WTC11 (cell line): Measurements from ENCODE around the gene FER1L5. TPM values are rescaled to one million over a fixed set of nuclear protein-coding genes. Genes with fewer than 3 reads are reported as not detected.

Experiments
- ATAC-seq: fragments of 200-7000 bp; cut with Tn5 transposase; 2 replicates; pipeline ENCODE4 v1.10.0; 2021; ENCODE audit warnings: mild to moderate bottlenecking, moderate library complexity
- CTCF ChIA-PET: fragments of 300-600 bp; sonication (Branson Sonifier 250); formaldehyde crosslinking; loops from one replicate; lab custom pipeline; 2021; ENCODE audit warnings: antibody characterized with exemption; lab: Charles Lee
- POLR2A ChIA-PET: fragments of 350-600 bp; sonication (Branson Sonifier 250); formaldehyde crosslinking; loops from one replicate; lab custom pipeline; 2021; ENCODE audit warnings: antibody characterized with exemption; lab: Charles Lee
- DNase-seq: peaks from one replicate; pipeline ENCODE4 v3.0.0; 2021; ENCODE audit warnings: low spot score
- H3K27ac Mint-ChIP-seq: 2 replicates; pipeline ENCODE4 v1.8.0; 2021; ENCODE audit warnings: mixed read lengths
- H3K27me3 Mint-ChIP-seq: 2 replicates; pipeline ENCODE4 v1.8.0; 2021; ENCODE audit warnings: low read depth, mild to moderate bottlenecking, moderate library complexity, mixed read lengths
- H3K36me3 Mint-ChIP-seq: 2 replicates; pipeline ENCODE4 v1.8.0; 2021; ENCODE audit warnings: mixed read lengths
- H3K4me1 Mint-ChIP-seq: 2 replicates; pipeline ENCODE4 v1.8.0; 2022; ENCODE audit warnings: mixed read lengths
- H3K4me3 Mint-ChIP-seq: 2 replicates; pipeline ENCODE4 v1.8.0; 2021; ENCODE audit warnings: mild to moderate bottlenecking, moderate library complexity, mixed read lengths
- H3K9me3 Mint-ChIP-seq: 2 replicates; pipeline ENCODE4 v1.8.0; 2021; ENCODE audit warnings: mixed read lengths
- CBFB ChIP-seq: sonication (generic); formaldehyde crosslinking; IDR thresholded peaks from 2 replicates; pipeline ENCODE4 v1.8.1; 2022; ENCODE audit warnings: mild to moderate bottlenecking, low read depth, missing genetic modification reagents
- ELF4 ChIP-seq: sonication (generic); formaldehyde crosslinking; IDR thresholded peaks from 2 replicates; pipeline ENCODE4 v1.8.1; 2022; ENCODE audit warnings: low read depth, mild to moderate bottlenecking, moderate library complexity, missing genetic modification reagents
- JAZF1 ChIP-seq: fragments of 250-450 bp; sonication (Bioruptor Pico); IDR thresholded peaks from 2 replicates; pipeline ENCODE4 v1.9.0; 2021; ENCODE audit warnings: moderate library complexity, mild to moderate bottlenecking, inconsistent platforms
- MXD4 ChIP-seq: fragments of 250-450 bp; sonication (Bioruptor Pico); IDR thresholded peaks from 2 replicates; pipeline ENCODE4 v1.8.0; 2021; ENCODE audit warnings: mild to moderate bottlenecking, moderate library complexity, borderline replicate concordance
- MYBL2 ChIP-seq: sonication (generic); formaldehyde crosslinking; IDR thresholded peaks from 2 replicates; pipeline ENCODE4 v1.8.1; 2023; ENCODE audit warnings: mild to moderate bottlenecking, moderate library complexity, missing genetic modification reagents
- NR3C1 ChIP-seq: sonication (generic); formaldehyde crosslinking; conservative IDR thresholded peaks from 2 replicates; pipeline ENCODE4 v1.8.1; 2023; ENCODE audit warnings: low read depth, mild to moderate bottlenecking, missing genetic modification reagents
- SP1 ChIP-seq: sonication (generic); formaldehyde crosslinking; conservative IDR thresholded peaks from 2 replicates; pipeline ENCODE4 v1.8.1; 2022; ENCODE audit warnings: missing genetic modification reagents
- TCF7 ChIP-seq: sonication (generic); formaldehyde crosslinking; IDR thresholded peaks from 2 replicates; pipeline ENCODE4 v1.8.0; 2022; ENCODE audit warnings: mild to moderate bottlenecking, low read depth, missing genetic modification reagents, moderate library complexity
- USF1 ChIP-seq: sonication (generic); formaldehyde crosslinking; IDR thresholded peaks from 2 replicates; pipeline ENCODE4 v1.8.0; 2022; ENCODE audit warnings: mild to moderate bottlenecking, missing genetic modification reagents
- ZBTB21 ChIP-seq: sonication (generic); formaldehyde crosslinking; IDR thresholded peaks from 2 replicates; pipeline ENCODE4 v1.8.1; 2023; ENCODE audit warnings: mild to moderate bottlenecking, missing genetic modification reagents, borderline replicate concordance
- ZBTB43 ChIP-seq: sonication (generic); formaldehyde crosslinking; IDR thresholded peaks from 2 replicates; pipeline ENCODE4 v1.8.1; 2023; ENCODE audit warnings: mild to moderate bottlenecking, missing genetic modification reagents
- ZNF121 ChIP-seq: sonication (generic); formaldehyde crosslinking; IDR thresholded peaks from 2 replicates; pipeline ENCODE4 v1.8.0; 2023; ENCODE audit warnings: missing genetic modification reagents
- ZNF219 ChIP-seq: sonication (generic); formaldehyde crosslinking; IDR thresholded peaks from 2 replicates; pipeline ENCODE4 v1.8.0; 2023; ENCODE audit warnings: missing genetic modification reagents, mild to moderate bottlenecking, borderline replicate concordance
- ZNF263 ChIP-seq: sonication (generic); formaldehyde crosslinking; IDR thresholded peaks from 2 replicates; pipeline ENCODE4 v1.8.1; 2022; ENCODE audit warnings: low read depth, mild to moderate bottlenecking, moderate library complexity, missing genetic modification reagents
- ZNF317 ChIP-seq: sonication (generic); formaldehyde crosslinking; IDR thresholded peaks from 2 replicates; pipeline ENCODE4 v1.8.1; 2023; ENCODE audit warnings: low read depth, mild to moderate bottlenecking, moderate library complexity, missing genetic modification reagents, borderline replicate concordance
- ZNF532 ChIP-seq: fragments of 250-450 bp; sonication (Bioruptor Pico); IDR thresholded peaks from 2 replicates; pipeline ENCODE4 v1.9.0; 2021; ENCODE audit warnings: mild to moderate bottlenecking, borderline replicate concordance
- ZNF671 ChIP-seq: fragments of 250-450 bp; sonication (Bioruptor Pico); IDR thresholded peaks from 2 replicates; pipeline ENCODE4 v1.8.0; 2021; ENCODE audit warnings: mild to moderate bottlenecking
- ZSCAN18 ChIP-seq: fragments of 250-450 bp; sonication (Bioruptor Pico); IDR thresholded peaks from 2 replicates; pipeline ENCODE4 v2.1.2; 2022; ENCODE audit warnings: mild to moderate bottlenecking, moderate library complexity
- total RNA-seq: library from RNA; stranded (reverse); gene quantifications from 3 replicates; pipeline ENCODE4 v1.2.3, GENCODE V29; 2021
- TF ChIP-seq, protein P1 (sequence below): fragments of 250-450 bp; sonication (Bioruptor Pico); IDR thresholded peaks from 2 replicates; pipeline ENCODE4 v1.9.0; 2021; ENCODE audit warnings: moderate library complexity, mild to moderate bottlenecking, inconsistent platforms, borderline replicate concordance
- TF ChIP-seq, protein P2 (sequence below): fragments of 250-450 bp; sonication (Bioruptor Pico); IDR thresholded peaks from 2 replicates; pipeline ENCODE4 v1.8.0; 2021; ENCODE audit warnings: mild to moderate bottlenecking
- TF ChIP-seq, protein P3 (sequence below): sonication (generic); formaldehyde crosslinking; conservative IDR thresholded peaks from 2 replicates; pipeline ENCODE4 v1.8.1; 2022; ENCODE audit warnings: mild to moderate bottlenecking, missing genetic modification reagents
- TF ChIP-seq, protein P4 (sequence below): fragments of 200-600 bp; IDR thresholded peaks from 2 replicates; pipeline ENCODE4 v1.8.0; 2022; ENCODE audit warnings: antibody characterized with exemption

Gene FER1L5
- total RNA-seq, 1 experiment from 2014 or later = 1.4 TPM

DNA sequence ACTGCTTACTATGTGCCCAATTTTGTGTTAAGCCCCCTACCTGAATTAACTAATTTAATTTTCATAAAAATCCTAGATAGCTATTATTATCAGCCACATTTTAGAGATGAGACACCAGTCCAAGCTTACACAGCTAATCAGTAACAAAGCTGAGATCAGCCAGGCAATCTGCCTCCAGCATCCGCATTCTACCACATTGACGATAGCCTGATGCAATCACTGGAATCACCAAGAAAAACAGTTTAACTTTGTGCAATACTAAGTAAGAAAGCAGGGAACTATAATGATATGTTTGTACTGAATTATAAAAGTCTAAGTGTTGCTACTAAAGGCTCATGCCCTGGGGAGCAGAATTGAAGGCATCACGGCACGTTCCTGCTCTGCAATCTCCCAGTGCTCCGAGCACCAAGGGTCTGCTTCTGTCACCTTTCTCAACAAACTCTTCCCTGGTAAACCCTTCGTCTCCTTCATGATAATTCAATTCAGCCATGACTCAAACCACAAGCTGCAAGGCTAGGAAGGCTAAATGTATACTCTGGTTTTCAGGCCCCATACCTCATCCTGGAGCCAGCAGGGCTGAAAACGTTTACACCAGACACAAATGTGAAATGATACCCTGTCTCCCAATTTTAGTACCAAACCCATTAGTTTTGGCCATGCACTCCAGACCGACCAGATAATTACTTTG lies 23.8 kb upstream of the FER1L5 start:
- no peak for TF ChIP-seq ZNF121 (CRISPR knock-in tag)
- TF ChIP-seq ELF4 (CRISPR knock-in tag) = no peak
- TF ChIP-seq SP1 = no peak
- no peak for TF ChIP-seq ZBTB21 (CRISPR knock-in tag)
- no peak for TF ChIP-seq NR3C1 (CRISPR knock-in tag)
- Mint-ChIP-seq H3K4me3 (no peak overlapping the region), H3K27ac (no peak overlapping the region), H3K36me3 (peaks cover 21% of the 10 kb centered on the region), H3K4me1 (no peaks in the 10 kb centered on the region), H3K9me3 (no peaks in the 10 kb centered on the region), H3K27me3 (no peaks in the 10 kb centered on the region)
- CTCF ChIA-PET = interaction anchor here (0.7 kb wide), 1 partner anchor 145 kb away, joined by 3 read pairs; no protein-coding TSS in a partner anchor
- POLR2A ChIA-PET = no interaction called here
- DNase-seq (no peak), ATAC-seq (no peak)

DNA sequence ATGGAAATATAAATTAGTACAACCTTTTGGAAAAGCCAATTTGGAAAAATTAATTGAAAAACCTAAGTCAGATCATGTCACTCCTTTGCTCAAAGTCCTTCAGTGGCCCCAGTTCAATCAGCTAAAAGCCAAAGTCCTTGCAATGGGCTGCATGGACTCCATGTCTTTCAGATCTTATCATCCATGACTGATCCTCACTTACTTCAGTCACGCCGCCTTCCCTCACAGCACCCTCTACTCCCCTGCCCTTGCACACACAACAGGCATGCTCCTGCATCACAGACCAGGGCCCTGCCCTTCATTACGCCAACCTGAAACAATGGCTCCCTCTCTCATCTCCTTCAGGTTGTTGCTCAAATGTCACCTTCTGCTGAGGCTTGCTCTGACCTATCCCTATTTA lies 20.0 kb upstream of the FER1L5 start:
- Mint-ChIP-seq H3K4me3 (no peak overlapping the region), H3K27ac (no peak overlapping the region), H3K27me3 (no peaks in the 10 kb centered on the region), H3K9me3 (no peaks in the 10 kb centered on the region), H3K4me1 (no peaks in the 10 kb centered on the region), H3K36me3 (peaks cover 16% of the 10 kb centered on the region)
- ChIA-PET POLR2A (no interaction called here), CTCF (interaction anchor here (0.5 to 1.0 kb wide), 2 partner anchors 73 to 356 kb away, joined by 3 to 7 read pairs; no protein-coding TSS in a partner anchor)
- ATAC-seq (no peak), DNase-seq (no peak)
- no peak for TF ChIP-seq ZSCAN18
- TF ChIP-seq, protein P1, sequence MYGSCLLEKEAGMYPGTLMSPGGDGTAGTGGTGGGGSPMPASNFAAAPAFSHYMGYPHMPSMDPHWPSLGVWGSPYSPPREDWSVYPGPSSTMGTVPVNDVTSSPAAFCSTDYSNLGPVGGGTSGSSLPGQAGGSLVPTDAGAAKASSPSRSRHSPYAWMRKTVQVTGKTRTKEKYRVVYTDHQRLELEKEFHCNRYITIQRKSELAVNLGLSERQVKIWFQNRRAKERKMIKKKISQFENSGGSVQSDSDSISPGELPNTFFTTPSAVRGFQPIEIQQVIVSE (CRISPR knock-in tag) = no peak
- TF ChIP-seq ZNF263 (CRISPR knock-in tag) = no peak
- TF ChIP-seq TCF7 (CRISPR knock-in tag) = no peak
- TF ChIP-seq ZNF532 (CRISPR knock-in tag) = no peak
- no peak for TF ChIP-seq ZBTB43 (CRISPR knock-in tag)
- TF ChIP-seq JAZF1 (CRISPR knock-in tag) = no peak
- TF ChIP-seq, protein P2, sequence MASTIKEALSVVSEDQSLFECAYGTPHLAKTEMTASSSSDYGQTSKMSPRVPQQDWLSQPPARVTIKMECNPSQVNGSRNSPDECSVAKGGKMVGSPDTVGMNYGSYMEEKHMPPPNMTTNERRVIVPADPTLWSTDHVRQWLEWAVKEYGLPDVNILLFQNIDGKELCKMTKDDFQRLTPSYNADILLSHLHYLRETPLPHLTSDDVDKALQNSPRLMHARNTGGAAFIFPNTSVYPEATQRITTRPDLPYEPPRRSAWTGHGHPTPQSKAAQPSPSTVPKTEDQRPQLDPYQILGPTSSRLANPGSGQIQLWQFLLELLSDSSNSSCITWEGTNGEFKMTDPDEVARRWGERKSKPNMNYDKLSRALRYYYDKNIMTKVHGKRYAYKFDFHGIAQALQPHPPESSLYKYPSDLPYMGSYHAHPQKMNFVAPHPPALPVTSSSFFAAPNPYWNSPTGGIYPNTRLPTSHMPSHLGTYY (CRISPR knock-in tag) = no peak
- no peak for TF ChIP-seq CBFB (CRISPR knock-in tag)
- TF ChIP-seq ZNF219 (CRISPR knock-in tag) = no peak
- TF ChIP-seq ZNF671 = no peak
- TF ChIP-seq ZNF317 = no peak
- no peak for TF ChIP-seq MYBL2 (CRISPR knock-in tag)
- no peak for TF ChIP-seq MXD4 (CRISPR knock-in tag)
- no peak for TF ChIP-seq USF1 (CRISPR knock-in tag)
- TF ChIP-seq, protein P3, sequence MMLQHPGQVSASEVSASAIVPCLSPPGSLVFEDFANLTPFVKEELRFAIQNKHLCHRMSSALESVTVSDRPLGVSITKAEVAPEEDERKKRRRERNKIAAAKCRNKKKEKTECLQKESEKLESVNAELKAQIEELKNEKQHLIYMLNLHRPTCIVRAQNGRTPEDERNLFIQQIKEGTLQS (CRISPR knock-in tag) = no peak
- TF ChIP-seq, protein P4, sequence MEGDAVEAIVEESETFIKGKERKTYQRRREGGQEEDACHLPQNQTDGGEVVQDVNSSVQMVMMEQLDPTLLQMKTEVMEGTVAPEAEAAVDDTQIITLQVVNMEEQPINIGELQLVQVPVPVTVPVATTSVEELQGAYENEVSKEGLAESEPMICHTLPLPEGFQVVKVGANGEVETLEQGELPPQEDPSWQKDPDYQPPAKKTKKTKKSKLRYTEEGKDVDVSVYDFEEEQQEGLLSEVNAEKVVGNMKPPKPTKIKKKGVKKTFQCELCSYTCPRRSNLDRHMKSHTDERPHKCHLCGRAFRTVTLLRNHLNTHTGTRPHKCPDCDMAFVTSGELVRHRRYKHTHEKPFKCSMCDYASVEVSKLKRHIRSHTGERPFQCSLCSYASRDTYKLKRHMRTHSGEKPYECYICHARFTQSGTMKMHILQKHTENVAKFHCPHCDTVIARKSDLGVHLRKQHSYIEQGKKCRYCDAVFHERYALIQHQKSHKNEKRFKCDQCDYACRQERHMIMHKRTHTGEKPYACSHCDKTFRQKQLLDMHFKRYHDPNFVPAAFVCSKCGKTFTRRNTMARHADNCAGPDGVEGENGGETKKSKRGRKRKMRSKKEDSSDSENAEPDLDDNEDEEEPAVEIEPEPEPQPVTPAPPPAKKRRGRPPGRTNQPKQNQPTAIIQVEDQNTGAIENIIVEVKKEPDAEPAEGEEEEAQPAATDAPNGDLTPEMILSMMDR = no peak
- TF ChIP-seq ELF4 (CRISPR knock-in tag) = no peak
